ENCODE measurements around the gene TNFSF15.

The TNFSF15 gene

DNA sequence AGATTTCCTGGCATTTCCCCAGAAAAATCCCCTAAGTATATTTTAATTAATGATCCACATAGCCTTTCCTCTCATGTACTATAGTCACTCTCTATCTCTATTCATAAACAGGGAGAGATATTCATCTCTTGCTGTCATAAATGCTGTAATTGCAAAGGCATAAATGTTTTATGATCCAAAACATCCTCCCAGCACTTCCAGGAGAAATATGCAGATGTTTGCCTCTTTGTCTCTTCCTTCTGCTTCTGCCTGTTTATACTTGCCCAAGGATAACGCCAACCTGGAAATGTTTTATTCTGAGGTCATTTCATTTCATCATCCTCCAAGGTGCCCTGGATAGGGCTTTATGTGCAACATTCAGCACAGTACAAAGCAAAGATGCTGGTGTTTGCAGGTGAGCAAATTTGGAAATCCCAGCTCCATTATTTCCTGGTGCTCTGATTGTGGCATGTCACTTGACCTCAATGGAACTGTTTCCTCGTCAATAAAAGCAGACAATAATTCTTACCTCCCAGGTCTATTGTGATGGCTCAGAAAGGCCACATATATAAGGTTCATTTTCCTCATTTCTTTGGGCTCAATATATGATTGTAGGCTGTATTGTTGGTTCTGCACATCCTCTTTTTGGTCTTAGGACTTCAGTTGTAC lies 6.9 kb downstream of the TNFSF15 start:
- DNase-seq (ENCODE audit: low spot score): no peak
- TF ChIP-seq CTCF (IDR thresholded peaks at IDR 0.05; ENCODE audit: extremely low read depth, missing control alignments): no peak

DNA sequence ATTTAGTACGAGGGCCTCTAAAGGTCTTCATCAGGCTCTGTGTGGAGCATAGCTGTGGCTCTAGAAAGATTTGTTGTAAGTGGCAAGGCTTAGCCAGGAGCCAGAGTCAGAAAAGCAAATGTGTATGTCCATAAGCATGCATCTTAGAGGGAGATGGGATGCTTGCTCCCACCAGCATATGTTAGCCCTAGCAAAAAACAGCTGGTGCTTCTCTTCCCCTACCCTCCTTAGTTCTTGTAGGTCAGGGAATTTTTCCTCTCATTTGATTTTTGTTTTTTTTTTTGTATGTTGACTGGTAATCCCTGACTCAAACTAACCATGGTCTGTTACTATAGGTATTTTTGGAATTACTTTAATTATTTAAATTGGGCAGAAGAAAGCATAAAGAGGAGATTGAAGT lies 7.7 kb downstream of the TNFSF15 start:
- no peak for TF ChIP-seq CTCF (IDR thresholded peaks at IDR 0.05; ENCODE audit: extremely low read depth, missing control alignments)
- no peak for DNase-seq (ENCODE audit: low spot score)

GRCh38 chr9:114792396-114792795 lies 13.4 kb downstream of the TNFSF15 start:
- no peak for TF ChIP-seq CTCF (IDR thresholded peaks at IDR 0.05; ENCODE audit: extremely low read depth, missing control alignments)
- no peak for DNase-seq (ENCODE audit: low spot score)

DNA sequence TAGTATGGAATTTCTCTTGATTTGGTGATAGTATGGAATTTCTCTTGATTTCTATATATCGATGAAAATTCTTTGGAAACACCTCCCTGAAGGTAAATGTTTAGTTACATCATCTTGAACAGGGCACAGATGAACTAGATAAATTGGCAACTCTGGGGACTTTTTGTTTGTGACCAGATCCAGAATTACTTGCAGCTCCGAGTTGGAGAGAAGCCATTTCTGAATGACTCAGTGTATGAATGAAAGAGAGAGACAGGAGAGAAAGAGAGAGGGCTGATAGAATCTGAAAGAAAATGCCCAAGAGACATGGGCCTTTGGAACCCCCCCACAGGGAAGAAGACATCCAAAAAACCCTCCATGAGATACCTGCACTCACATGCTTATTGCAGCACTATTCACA lies 14.1 kb downstream of the TNFSF15 start:
- DNase-seq (ENCODE audit: low spot score): no peak
- no peak for TF ChIP-seq CTCF (IDR thresholded peaks at IDR 0.05; ENCODE audit: extremely low read depth, missing control alignments)

- no peak for DNase-seq (ENCODE audit: low spot score)
- TF ChIP-seq CTCF (IDR thresholded peaks at IDR 0.05; ENCODE audit: extremely low read depth, missing control alignments): no peak
These were observed 14.5 kb downstream of the TNFSF15 start for GRCh38 chr9:114791312-114791711.

DNA sequence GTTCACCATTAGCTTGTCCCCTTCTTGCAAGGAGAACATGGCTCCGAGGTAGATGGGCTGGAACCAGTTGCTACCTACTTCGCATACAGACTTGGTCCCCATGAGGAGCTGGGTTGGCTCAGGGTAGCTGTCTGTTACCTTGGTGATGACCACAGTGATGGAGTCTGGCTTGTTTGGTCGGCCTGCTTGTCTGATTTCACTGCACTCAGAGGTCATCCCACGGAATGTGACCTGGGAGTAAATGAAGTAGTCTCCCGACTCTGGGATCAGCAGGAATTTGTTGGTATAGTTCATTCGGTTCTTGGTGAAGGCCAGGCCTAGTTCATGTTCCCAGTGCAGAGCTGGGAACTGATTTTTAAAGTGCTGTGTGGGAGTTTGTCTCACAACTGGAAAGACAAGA lies 15.3 kb downstream of the TNFSF15 start:
- TF ChIP-seq CTCF (IDR thresholded peaks at IDR 0.05; ENCODE audit: extremely low read depth, missing control alignments): no peak
- DNase-seq (ENCODE audit: low spot score): no peak

DNA sequence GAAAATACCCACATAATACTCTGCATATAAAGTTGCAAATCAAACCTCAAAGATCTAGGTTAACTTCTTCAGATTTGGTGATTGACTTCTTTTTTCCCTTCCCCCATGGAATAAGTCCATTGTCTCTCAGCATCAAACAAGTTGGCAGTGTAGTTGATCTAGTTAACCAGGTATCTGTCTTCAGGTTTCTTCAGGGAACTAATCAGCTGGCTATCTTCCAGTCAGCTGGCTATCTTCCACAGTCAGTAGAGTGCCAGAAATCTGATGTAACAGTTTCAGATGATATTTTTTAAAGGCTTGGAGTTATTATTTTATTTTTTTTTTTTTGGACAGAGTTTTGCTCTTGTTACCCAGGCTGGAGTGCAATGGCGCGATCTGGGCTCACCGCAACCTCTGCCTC lies 16.8 kb downstream of the TNFSF15 start:
- DNase-seq (ENCODE audit: low spot score): no peak
- TF ChIP-seq CTCF (IDR thresholded peaks at IDR 0.05; ENCODE audit: extremely low read depth, missing control alignments): no peak
